NCI-H774 (cell line): Measurements from ENCODE around the gene RAP1GAP2.
A peak's percentile ranks its signal among the peaks of the same experiment; 100 is the strongest.
"Not testable (repeated sequence)": the region's sequence is repeated elsewhere in the genome, so short reads cannot be mapped to it uniquely, and the experiment has no call there.

Experiments used
- DNase-seq: peaks from one replicate; lab custom pipeline; 2025; lab: John Stamatoyannopoulos, UW

Gene RAP1GAP2

GRCh38 chr17:2883544-2884213 lies 87.4 kb downstream of the RAP1GAP2 start:
- DNase-seq: no peak

GRCh38 chr17:2885733-2886132 lies 89.5 kb downstream of the RAP1GAP2 start:
- no peak for DNase-seq

GRCh38 chr17:2888326-2888725 lies 92.1 kb downstream of the RAP1GAP2 start:
- no peak for DNase-seq

- no peak for DNase-seq
Observed at GRCh38 chr17:2889256-2889655, 93.0 kb downstream of the RAP1GAP2 start.

GRCh38 chr17:2890778-2891177 lies 94.5 kb downstream of the RAP1GAP2 start:
- not testable (repeated sequence) for DNase-seq

GRCh38 chr17:2892305-2892971 lies 96.2 kb downstream of the RAP1GAP2 start:
- DNase-seq: peak; percentile 5

- no peak for DNase-seq
Observed at GRCh38 chr17:2893422-2893914, 97.2 kb downstream of the RAP1GAP2 start.

- DNase-seq: no peak
Observed at GRCh38 chr17:2894782-2895181, 98.5 kb downstream of the RAP1GAP2 start.

- DNase-seq: no peak
Observed at GRCh38 chr17:2897605-2898004, 101.4 kb downstream of the RAP1GAP2 start.

- peak; percentile 46 for DNase-seq
Observed at GRCh38 chr17:2898255-2898926, 102.2 kb downstream of the RAP1GAP2 start.

- DNase-seq: no peak
Observed at GRCh38 chr17:2899906-2900305, 103.7 kb downstream of the RAP1GAP2 start.

GRCh38 chr17:2900842-2901241 lies 104.6 kb downstream of the RAP1GAP2 start:
- no peak for DNase-seq

GRCh38 chr17:2901582-2901981 lies 105.3 kb downstream of the RAP1GAP2 start:
- DNase-seq: no peak

GRCh38 chr17:2902546-2902945 lies 106.3 kb downstream of the RAP1GAP2 start:
- no peak for DNase-seq

- peak; percentile 18 for DNase-seq
Observed at GRCh38 chr17:2903193-2903974, 107.1 kb downstream of the RAP1GAP2 start.

GRCh38 chr17:2904135-2904534 lies 107.9 kb downstream of the RAP1GAP2 start:
- no peak for DNase-seq

- DNase-seq: no peak
Observed at GRCh38 chr17:2905269-2905668, 109.0 kb downstream of the RAP1GAP2 start.

GRCh38 chr17:2905696-2906501 lies 109.7 kb downstream of the RAP1GAP2 start:
- no peak for DNase-seq

GRCh38 chr17:2906901-2907300 lies 110.7 kb downstream of the RAP1GAP2 start:
- no peak for DNase-seq

GRCh38 chr17:2909175-2909845 lies 113.1 kb downstream of the RAP1GAP2 start:
- DNase-seq: no peak

GRCh38 chr17:2909846-2910234 lies 113.6 kb downstream of the RAP1GAP2 start:
- DNase-seq: no peak
